ENCODE measurements around the gene HK2. TPM values are rescaled to one million over a fixed set of nuclear protein-coding genes. Genes with fewer than 3 reads are reported as not detected.
"Not testable (repeated sequence)": the region's sequence is repeated elsewhere in the genome, so short reads cannot be mapped to it uniquely, and the experiment has no call there.

The HK2 gene
- 8.2 TPM for polyA plus RNA-seq (2013, experiment 1 of 2)
- polyA plus RNA-seq (2013, experiment 2 of 2), result 8.4 TPM

DNA sequence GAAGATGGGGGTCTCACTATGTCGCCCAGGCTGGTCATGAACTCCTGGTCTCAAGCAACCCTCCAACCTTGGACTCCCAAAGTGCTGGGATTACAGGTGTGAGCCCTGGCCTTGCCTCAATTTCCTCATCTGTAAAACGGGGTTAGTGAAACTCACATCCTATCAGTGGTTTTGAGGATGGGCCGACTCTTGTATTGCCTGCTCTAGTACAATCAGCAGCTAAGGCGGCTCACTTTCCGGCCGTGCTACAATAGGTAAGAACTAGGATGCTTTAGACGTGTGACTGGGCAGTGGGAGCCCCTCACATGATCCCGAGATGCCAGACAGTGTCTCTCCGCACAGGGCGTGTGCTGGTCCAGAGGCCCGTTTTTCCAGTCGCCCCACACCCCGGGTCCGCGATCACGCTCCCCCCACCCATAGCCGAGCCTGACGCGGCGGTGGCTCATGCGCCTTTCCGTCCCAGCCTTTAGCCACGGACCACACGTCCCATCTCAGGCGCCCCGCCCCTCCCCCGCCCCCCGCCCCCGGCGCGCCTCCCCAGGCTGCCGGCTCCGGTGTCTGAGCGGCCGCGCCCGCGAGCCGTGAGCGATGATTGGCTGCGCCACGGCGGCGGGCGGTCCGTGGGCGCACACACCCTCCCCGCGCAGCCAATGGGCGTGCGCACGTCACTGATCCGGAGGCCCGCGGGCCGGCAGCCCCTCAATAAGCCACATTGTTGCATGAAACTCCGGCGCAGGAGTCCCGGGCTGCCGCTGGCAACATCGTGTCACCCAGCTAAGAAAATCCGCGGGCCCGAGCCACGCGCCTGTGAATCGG is at the start of gene HK2:
HK2 (plus strand) TSS at position 710 of the 816 bp plus-strand sequence. CDS start 454 bp downstream, outside the sequence.
- Histone ChIP-seq H4K91ac (ENCODE audit: low read depth, low read length, poor library complexity) (no peak within 1 kb of the TSS), H3K14ac (ENCODE audit: low read length) (peak within 1 kb of the TSS; percentile 51), H2AFZ (ENCODE audit: low read length) (peak within 1 kb of the TSS; percentile 87), H3K9me3 (replicated peaks in 1 of 2; ENCODE audit: control insufficient read depth in 2 of 2, insufficient read depth in 1 of 2, low read depth in 1 of 2, low read length in 2 of 2) (no peaks in the 10 kb centered on the region), H3K4me1 (ENCODE audit: control insufficient read depth in 2 of 2, insufficient read depth in 1 of 2, low read depth in 1 of 2, low read length in 2 of 2) (peaks cover 8 to 10% of the 10 kb centered on the region in 2 donors), H3K9ac (ENCODE audit: low read depth, low read length, poor library complexity) (peak within 1 kb of the TSS; percentile 97), H3K18ac (ENCODE audit: low read length) (peak within 1 kb of the TSS; percentile 97), H3K79me1 (ENCODE audit: low read depth, low read length) (peaks cover 12% of the 10 kb centered on the region), H3K27ac (replicated peaks; ENCODE audit: low read length) (peak within 1 kb of the TSS; percentile 74), H3K27me3 (ENCODE audit: control insufficient read depth in 3 of 3, insufficient read depth in 3 of 3, low read depth in 1 of 3, low read length in 3 of 3) (no peaks in the 10 kb centered on the region), H2BK12ac (ENCODE audit: low read length) (peak within 1 kb of the TSS; percentile 34), H2BK120ac (ENCODE audit: low read depth, low read length) (no peak within 1 kb of the TSS), H2AK5ac (ENCODE audit: low read depth, low read length) (peak within 1 kb of the TSS; percentile 25), H4K8ac (ENCODE audit: low read depth, low read length) (no peak within 1 kb of the TSS), H3K4ac (ENCODE audit: low read length) (no peak within 1 kb of the TSS), H3K23ac (ENCODE audit: low read depth, low read length, poor library complexity) (peak within 1 kb of the TSS; percentile 87), H2BK5ac (ENCODE audit: low read length) (peak within 1 kb of the TSS; percentile 89), H3K4me3 (ENCODE audit: low read length in 2 of 2) (peak within 1 kb of the TSS; percentile 83 to 95), H3K4me2 (ENCODE audit: insufficient read depth, low read length, poor library complexity, severe bottlenecking) (peak within 1 kb of the TSS; percentile 84), H3K36me3 (replicated peaks in 1 of 2; ENCODE audit: control insufficient read depth in 2 of 2, insufficient read depth in 2 of 2, low read length in 2 of 2) (peaks cover 0 to 7% of the 10 kb centered on the region in 2 donors), H2BK15ac (ENCODE audit: low read length) (no peak within 1 kb of the TSS)
- WGBS, 2 donors (ENCODE audit: extremely low coverage in 2 of 2, insufficient read length in 2 of 2, insufficient replicate concordance in 1 of 2), result no CpG with 5 or more reads among the region's 67 CpGs
- peak; percentile 89 for DNase-seq (ENCODE audit: low spot score)

DNA sequence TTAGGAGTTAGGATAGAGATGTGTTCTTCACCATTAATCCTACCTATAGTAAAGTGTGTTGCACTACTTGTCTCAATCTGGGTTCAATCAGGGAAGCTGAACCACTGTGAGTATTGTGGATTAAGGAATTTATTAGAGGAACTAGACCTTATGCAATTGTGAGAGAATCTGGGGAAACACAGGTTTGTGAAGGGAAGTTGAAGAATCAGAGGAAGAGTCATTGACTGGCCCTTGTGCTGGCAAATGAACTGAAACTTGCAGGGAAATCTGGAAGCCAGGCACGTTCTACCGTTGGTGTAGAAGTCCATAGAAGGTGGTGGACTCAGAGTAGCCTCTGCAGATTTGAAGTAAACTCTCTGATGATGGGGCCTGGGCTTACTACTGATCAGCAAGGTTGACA is 44.7 kb upstream of the HK2 start:
- H2BK5ac ChIP-seq (ENCODE audit: low read length), result no peak overlapping the region
- H2AFZ ChIP-seq (ENCODE audit: low read length), result no peak overlapping the region
- no peak overlapping the region for H4K91ac ChIP-seq (ENCODE audit: low read depth, low read length, poor library complexity)
- no peak overlapping the region for H3K27ac ChIP-seq (replicated peaks; ENCODE audit: low read length)
- no peak overlapping the region for H4K8ac ChIP-seq (ENCODE audit: low read depth, low read length)
- H3K4me3 ChIP-seq (ENCODE audit: low read length in 2 of 2), result no peak overlapping the region
- no peak overlapping the region for H3K14ac ChIP-seq (ENCODE audit: low read length)
- no peak overlapping the region for H3K9ac ChIP-seq (ENCODE audit: low read depth, low read length, poor library complexity)
- H2BK12ac ChIP-seq (ENCODE audit: low read length), result no peak overlapping the region
- no peak overlapping the region for H2BK15ac ChIP-seq (ENCODE audit: low read length)
- no peak overlapping the region for H3K18ac ChIP-seq (ENCODE audit: low read length)
- H3K4me1 ChIP-seq (ENCODE audit: control insufficient read depth in 2 of 2, insufficient read depth in 1 of 2, low read depth in 1 of 2, low read length in 2 of 2), result no peaks in the 10 kb centered on the region
- DNase-seq (ENCODE audit: low spot score), result no peak
- H3K23ac ChIP-seq (ENCODE audit: low read depth, low read length, poor library complexity), result no peak overlapping the region
- no peak overlapping the region for H3K4me2 ChIP-seq (ENCODE audit: insufficient read depth, low read length, poor library complexity, severe bottlenecking)
- H3K9me3 ChIP-seq (replicated peaks in 1 of 2; ENCODE audit: control insufficient read depth in 2 of 2, insufficient read depth in 1 of 2, low read depth in 1 of 2, low read length in 2 of 2), result peaks cover 0 to 7% of the 10 kb centered on the region in 2 donors
- H2AK5ac ChIP-seq (ENCODE audit: low read depth, low read length), result no peak overlapping the region
- H3K36me3 ChIP-seq (replicated peaks in 1 of 2; ENCODE audit: control insufficient read depth in 2 of 2, insufficient read depth in 2 of 2, low read length in 2 of 2), result no peaks in the 10 kb centered on the region
- WGBS, 2 donors (ENCODE audit: extremely low coverage in 2 of 2, insufficient read length in 2 of 2, insufficient replicate concordance in 1 of 2), result no CpG with 5 or more reads among the region's 2 CpGs
- no peaks in the 10 kb centered on the region for H3K27me3 ChIP-seq (ENCODE audit: control insufficient read depth in 3 of 3, insufficient read depth in 3 of 3, low read depth in 1 of 3, low read length in 3 of 3)
- no peak overlapping the region for H2BK120ac ChIP-seq (ENCODE audit: low read depth, low read length)
- H3K4ac ChIP-seq (ENCODE audit: low read length), result no peak overlapping the region
- no peaks in the 10 kb centered on the region for H3K79me1 ChIP-seq (ENCODE audit: low read depth, low read length)

DNA sequence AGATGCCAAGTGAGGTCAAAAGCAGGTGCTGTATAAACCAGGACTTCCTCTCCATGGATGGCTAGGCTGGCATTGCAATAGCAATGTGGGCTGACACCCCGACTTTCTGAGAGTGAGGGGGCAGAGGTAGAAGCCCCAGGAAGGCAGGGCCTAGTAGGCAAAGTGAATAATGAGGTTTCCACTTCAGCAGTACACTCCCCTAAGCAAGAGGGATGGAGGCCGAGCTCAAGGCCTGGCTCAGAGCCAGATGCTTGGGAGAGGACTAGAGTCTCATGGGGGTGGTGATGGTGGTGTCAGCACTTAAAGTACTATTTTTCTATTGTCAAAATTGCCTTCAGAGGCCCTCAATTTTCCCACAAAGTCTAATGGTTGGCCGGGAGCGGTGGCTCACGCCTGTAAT is 41.6 kb upstream of the HK2 start:
- H3K9me3 ChIP-seq (replicated peaks in 1 of 2; ENCODE audit: control insufficient read depth in 2 of 2, insufficient read depth in 1 of 2, low read depth in 1 of 2, low read length in 2 of 2), result peaks cover 0 to 7% of the 10 kb centered on the region in 2 donors
- no peaks in the 10 kb centered on the region for H3K4me1 ChIP-seq (ENCODE audit: control insufficient read depth in 2 of 2, insufficient read depth in 1 of 2, low read depth in 1 of 2, low read length in 2 of 2)
- no peak overlapping the region for H3K18ac ChIP-seq (ENCODE audit: low read length)
- no peak overlapping the region for H3K9ac ChIP-seq (ENCODE audit: low read depth, low read length, poor library complexity)
- no peak overlapping the region for H4K91ac ChIP-seq (ENCODE audit: low read depth, low read length, poor library complexity)
- no peak overlapping the region for H3K27ac ChIP-seq (replicated peaks; ENCODE audit: low read length)
- no peak overlapping the region for H2BK15ac ChIP-seq (ENCODE audit: low read length)
- no peaks in the 10 kb centered on the region for H3K36me3 ChIP-seq (replicated peaks in 1 of 2; ENCODE audit: control insufficient read depth in 2 of 2, insufficient read depth in 2 of 2, low read length in 2 of 2)
- no peak overlapping the region for H2AFZ ChIP-seq (ENCODE audit: low read length)
- DNase-seq (ENCODE audit: low spot score), result no peak
- H3K4ac ChIP-seq (ENCODE audit: low read length), result no peak overlapping the region
- no peak overlapping the region for H3K4me3 ChIP-seq (ENCODE audit: low read length in 2 of 2)
- no peak overlapping the region for H2BK5ac ChIP-seq (ENCODE audit: low read length)
- WGBS, 2 donors (ENCODE audit: extremely low coverage in 2 of 2, insufficient read length in 2 of 2, insufficient replicate concordance in 1 of 2), result no CpG with 5 or more reads among the region's 5 CpGs
- H3K4me2 ChIP-seq (ENCODE audit: insufficient read depth, low read length, poor library complexity, severe bottlenecking), result no peak overlapping the region
- H2BK120ac ChIP-seq (ENCODE audit: low read depth, low read length), result no peak overlapping the region
- no peak overlapping the region for H2AK5ac ChIP-seq (ENCODE audit: low read depth, low read length)
- no peak overlapping the region for H3K23ac ChIP-seq (ENCODE audit: low read depth, low read length, poor library complexity)
- H3K27me3 ChIP-seq (ENCODE audit: control insufficient read depth in 3 of 3, insufficient read depth in 3 of 3, low read depth in 1 of 3, low read length in 3 of 3), result no peaks in the 10 kb centered on the region
- no peak overlapping the region for H4K8ac ChIP-seq (ENCODE audit: low read depth, low read length)
- no peak overlapping the region for H3K14ac ChIP-seq (ENCODE audit: low read length)
- H2BK12ac ChIP-seq (ENCODE audit: low read length), result no peak overlapping the region
- H3K79me1 ChIP-seq (ENCODE audit: low read depth, low read length), result no peaks in the 10 kb centered on the region

DNA sequence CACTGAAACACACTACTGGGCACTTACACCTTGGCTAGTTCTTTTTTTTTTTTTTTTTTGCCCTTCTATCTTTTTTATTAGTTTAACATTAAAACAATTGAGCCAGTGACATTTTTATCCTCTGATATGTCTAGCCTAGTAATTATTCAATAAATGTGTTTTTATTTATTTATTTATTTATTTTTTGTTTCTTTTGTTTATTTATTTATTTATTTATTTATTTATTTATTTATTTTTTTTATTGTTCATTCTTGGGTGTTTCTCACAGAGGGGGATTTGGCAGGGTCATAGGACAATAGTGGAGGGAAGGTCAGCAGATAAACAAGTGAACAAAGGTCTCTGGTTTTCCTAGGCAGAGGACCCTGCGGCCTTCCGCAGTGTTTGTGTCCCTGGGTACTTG is 39.0 kb upstream of the HK2 start:
- not testable (repeated sequence) for H3K4me3 ChIP-seq (ENCODE audit: low read length in 2 of 2); H2AFZ ChIP-seq (ENCODE audit: low read length); H3K4me2 ChIP-seq (ENCODE audit: insufficient read depth, low read length, poor library complexity, severe bottlenecking); H2BK120ac ChIP-seq (ENCODE audit: low read depth, low read length); H2BK5ac ChIP-seq (ENCODE audit: low read length); H3K27ac ChIP-seq (replicated peaks; ENCODE audit: low read length); H3K79me1 ChIP-seq (ENCODE audit: low read depth, low read length); H3K4me1 ChIP-seq (ENCODE audit: control insufficient read depth in 2 of 2, insufficient read depth in 1 of 2, low read depth in 1 of 2, low read length in 2 of 2); H3K9me3 ChIP-seq (replicated peaks in 1 of 2; ENCODE audit: control insufficient read depth in 2 of 2, insufficient read depth in 1 of 2, low read depth in 1 of 2, low read length in 2 of 2); DNase-seq (ENCODE audit: low spot score); H2BK15ac ChIP-seq (ENCODE audit: low read length); H2AK5ac ChIP-seq (ENCODE audit: low read depth, low read length); H3K36me3 ChIP-seq (replicated peaks in 1 of 2; ENCODE audit: control insufficient read depth in 2 of 2, insufficient read depth in 2 of 2, low read length in 2 of 2); H3K9ac ChIP-seq (ENCODE audit: low read depth, low read length, poor library complexity); H4K8ac ChIP-seq (ENCODE audit: low read depth, low read length); H2BK12ac ChIP-seq (ENCODE audit: low read length); H3K23ac ChIP-seq (ENCODE audit: low read depth, low read length, poor library complexity); H4K91ac ChIP-seq (ENCODE audit: low read depth, low read length, poor library complexity); H3K14ac ChIP-seq (ENCODE audit: low read length); H3K18ac ChIP-seq (ENCODE audit: low read length); H3K4ac ChIP-seq (ENCODE audit: low read length); H3K27me3 ChIP-seq (ENCODE audit: control insufficient read depth in 3 of 3, insufficient read depth in 3 of 3, low read depth in 1 of 3, low read length in 3 of 3)
- no CpG with 5 or more reads among the region's 2 CpGs for WGBS, 2 donors (ENCODE audit: extremely low coverage in 2 of 2, insufficient read length in 2 of 2, insufficient replicate concordance in 1 of 2)
